Lower lobe of right lung (tissue), 2 donors: ENCODE data around the gene DCLK1. TPM values are rescaled to one million over a fixed set of nuclear protein-coding genes. Genes with fewer than 3 reads are reported as not detected.

Source experiments
- ATAC-seq, 2 donors: fragments of 200-7000 bp; cut with Tn5 transposase; one replicate each; pipeline ENCODE4 v1.9.1; 2020 to 2022; ENCODE audit warnings: mild to moderate bottlenecking in 2 of 2, moderate library complexity in 2 of 2
- DNase-seq: peaks from one replicate; pipeline ENCODE4 v3.0.0-alpha.2; 2020
- H3K27ac ChIP-seq: fragments of 200-600 bp; one replicate; pipeline ENCODE4 v1.8.0; 2022
- H3K27me3 ChIP-seq: fragments of 200-600 bp; one replicate; pipeline ENCODE4 v1.8.0; 2022; ENCODE audit warnings: low read depth
- H3K36me3 ChIP-seq: fragments of 200-600 bp; one replicate; pipeline ENCODE4 v1.8.0; 2022; ENCODE audit warnings: mild to moderate bottlenecking
- H3K4me1 ChIP-seq: fragments of 200-600 bp; one replicate; pipeline ENCODE4 v1.8.0; 2022
- H3K4me3 ChIP-seq: fragments of 200-600 bp; one replicate; pipeline ENCODE4 v1.8.0; 2022; ENCODE audit warnings: mild to moderate bottlenecking
- H3K9me3 ChIP-seq: fragments of 200-600 bp; one replicate; pipeline ENCODE4 v1.8.0; 2022
- intact Hi-C: fragments of 100-400 bp; cut with DNase I; formaldehyde crosslinking; loops from one replicate; pipeline ENCODE4 v1.11.0; 2022
- total RNA-seq: library from RNA; stranded (reverse); fragmentation: NEBNext Ultra II Directional; extraction: Animal tissue kit (Norgen Biotek cat#: 25700); gene quantifications from one replicate; pipeline ENCODE4 v1.2.1, GENCODE V29; 2021
- TF ChIP-seq, protein P1 (sequence below): fragments of 200-600 bp; IDR thresholded peaks from one replicate; pipeline ENCODE4 v1.8.0; 2022; ENCODE audit warnings: antibody characterized with exemption, mild to moderate bottlenecking
- donor health status: DM: no; HTN: yes; CAD: no; lungs with severe emphysema.

DCLK1 gene
- total RNA-seq, 1 donor from 2014 or later = 10.4 TPM

GRCh38 chr13:35996360-35996759 lies 134.8 kb downstream of the DCLK1 start:
- TF ChIP-seq, protein P1, sequence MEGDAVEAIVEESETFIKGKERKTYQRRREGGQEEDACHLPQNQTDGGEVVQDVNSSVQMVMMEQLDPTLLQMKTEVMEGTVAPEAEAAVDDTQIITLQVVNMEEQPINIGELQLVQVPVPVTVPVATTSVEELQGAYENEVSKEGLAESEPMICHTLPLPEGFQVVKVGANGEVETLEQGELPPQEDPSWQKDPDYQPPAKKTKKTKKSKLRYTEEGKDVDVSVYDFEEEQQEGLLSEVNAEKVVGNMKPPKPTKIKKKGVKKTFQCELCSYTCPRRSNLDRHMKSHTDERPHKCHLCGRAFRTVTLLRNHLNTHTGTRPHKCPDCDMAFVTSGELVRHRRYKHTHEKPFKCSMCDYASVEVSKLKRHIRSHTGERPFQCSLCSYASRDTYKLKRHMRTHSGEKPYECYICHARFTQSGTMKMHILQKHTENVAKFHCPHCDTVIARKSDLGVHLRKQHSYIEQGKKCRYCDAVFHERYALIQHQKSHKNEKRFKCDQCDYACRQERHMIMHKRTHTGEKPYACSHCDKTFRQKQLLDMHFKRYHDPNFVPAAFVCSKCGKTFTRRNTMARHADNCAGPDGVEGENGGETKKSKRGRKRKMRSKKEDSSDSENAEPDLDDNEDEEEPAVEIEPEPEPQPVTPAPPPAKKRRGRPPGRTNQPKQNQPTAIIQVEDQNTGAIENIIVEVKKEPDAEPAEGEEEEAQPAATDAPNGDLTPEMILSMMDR = no peak
- Histone ChIP-seq H3K9me3 (no peaks in the 10 kb centered on the region), H3K4me3 (no peak overlapping the region), H3K27ac (no peak overlapping the region), H3K27me3 (no peaks in the 10 kb centered on the region), H3K4me1 (no peaks in the 10 kb centered on the region), H3K36me3 (no peaks in the 10 kb centered on the region)
- intact Hi-C loops = no loop called here
- DNase-seq (no peak), ATAC-seq (no peak)

DNA sequence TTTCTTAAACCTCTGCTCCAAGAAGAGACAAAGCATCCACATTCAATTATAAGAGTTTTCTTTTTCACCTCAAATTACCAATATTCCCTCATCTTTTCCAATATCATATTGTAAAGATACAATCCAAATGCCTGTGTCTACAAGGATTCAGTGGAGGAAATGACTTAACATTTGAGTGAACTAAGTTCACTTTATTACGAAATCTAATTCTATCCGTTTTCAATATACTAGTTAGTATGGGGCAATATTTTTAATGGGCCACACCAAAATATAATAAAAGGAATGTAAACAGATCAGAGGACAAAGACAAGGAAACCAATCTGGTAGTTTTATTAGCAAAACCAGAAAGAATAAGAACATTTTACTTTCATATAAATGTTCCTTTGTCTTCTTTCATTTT lies 136.0 kb downstream of the DCLK1 start:
- intact Hi-C loops = no loop called here
- DNase-seq = no peak
- H3K27ac ChIP-seq = no peak overlapping the region
- no peak for ATAC-seq
- no peaks in the 10 kb centered on the region for H3K9me3 ChIP-seq
- no peaks in the 10 kb centered on the region for H3K4me1 ChIP-seq
- H3K4me3 ChIP-seq = no peak overlapping the region
- no peaks in the 10 kb centered on the region for H3K27me3 ChIP-seq
- TF ChIP-seq, protein P1 = no peak
- no peaks in the 10 kb centered on the region for H3K36me3 ChIP-seq

DNA sequence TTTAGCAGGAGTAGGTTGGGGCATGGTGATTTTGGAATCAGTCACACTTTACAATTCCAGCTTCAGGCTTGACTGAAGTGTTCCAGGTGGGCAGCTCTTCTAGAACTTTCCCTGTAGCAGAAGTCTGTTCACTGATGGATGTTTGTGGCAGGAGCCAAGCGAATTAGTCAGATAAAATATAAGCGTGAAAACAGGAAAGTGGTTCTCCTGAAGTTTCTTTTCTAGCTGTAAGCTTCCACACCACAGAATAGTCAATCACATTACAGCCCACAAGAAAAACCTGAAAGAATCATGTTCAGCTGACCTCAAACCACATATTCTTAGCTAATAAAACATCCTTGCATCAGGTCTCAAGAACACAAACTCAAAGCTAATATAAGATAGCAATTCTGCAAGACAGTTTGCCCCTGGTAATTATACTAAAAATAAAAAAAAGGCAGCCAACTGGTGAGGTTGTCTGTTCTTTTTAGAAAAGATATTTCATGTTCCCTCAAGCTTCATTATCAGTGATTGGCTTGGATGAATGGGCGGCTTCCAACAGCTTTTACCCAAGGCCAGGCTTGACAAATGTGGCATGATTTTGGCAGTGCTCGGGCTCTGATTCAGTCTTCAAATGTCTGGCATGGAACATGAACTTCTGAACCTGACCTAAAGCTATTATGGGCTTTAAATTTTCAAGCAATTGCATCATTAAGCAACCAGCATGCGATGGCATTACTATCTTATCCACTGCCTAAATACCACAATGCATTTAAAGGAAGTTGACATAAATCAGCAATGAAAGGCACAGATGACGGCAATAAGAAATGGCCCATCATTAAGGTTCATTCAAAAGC lies 136.8 kb downstream of the DCLK1 start:
- TF ChIP-seq, protein P1 = no peak
- DNase-seq (no peak), ATAC-seq (no peak)
- H3K36me3 ChIP-seq = no peaks in the 10 kb centered on the region
- H3K4me3 ChIP-seq = no peak overlapping the region
- H3K4me1 ChIP-seq = no peaks in the 10 kb centered on the region
- intact Hi-C loops = no loop called here
- H3K9me3 ChIP-seq = no peaks in the 10 kb centered on the region
- no peak overlapping the region for H3K27ac ChIP-seq
- no peaks in the 10 kb centered on the region for H3K27me3 ChIP-seq

DNA sequence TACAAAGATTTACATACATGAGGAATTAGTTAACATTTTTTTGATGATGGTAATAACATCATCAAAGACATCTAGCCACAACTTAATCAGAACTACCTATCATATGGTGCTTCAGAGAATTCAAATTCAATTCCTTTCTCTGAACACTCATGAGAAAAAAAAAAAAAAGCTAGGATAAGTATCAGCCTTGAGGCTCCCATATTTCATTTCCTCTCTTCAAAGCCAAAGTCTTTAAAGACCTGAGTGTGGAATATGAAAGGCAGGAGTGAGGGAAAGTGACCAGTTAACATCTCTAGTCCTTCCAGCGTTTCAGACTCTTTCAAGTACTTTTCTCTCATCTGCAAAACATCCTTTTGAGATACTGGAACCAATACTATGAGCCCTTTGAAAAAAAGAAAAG lies 137.5 kb downstream of the DCLK1 start:
- TF ChIP-seq, protein P1 = no peak
- DNase-seq (no peak), ATAC-seq (no peak)
- H3K9me3 ChIP-seq = no peaks in the 10 kb centered on the region
- H3K4me1 ChIP-seq = no peaks in the 10 kb centered on the region
- H3K27ac ChIP-seq = no peak overlapping the region
- no peaks in the 10 kb centered on the region for H3K36me3 ChIP-seq
- no peaks in the 10 kb centered on the region for H3K27me3 ChIP-seq
- intact Hi-C loops = no loop called here
- H3K4me3 ChIP-seq = no peak overlapping the region

DNA sequence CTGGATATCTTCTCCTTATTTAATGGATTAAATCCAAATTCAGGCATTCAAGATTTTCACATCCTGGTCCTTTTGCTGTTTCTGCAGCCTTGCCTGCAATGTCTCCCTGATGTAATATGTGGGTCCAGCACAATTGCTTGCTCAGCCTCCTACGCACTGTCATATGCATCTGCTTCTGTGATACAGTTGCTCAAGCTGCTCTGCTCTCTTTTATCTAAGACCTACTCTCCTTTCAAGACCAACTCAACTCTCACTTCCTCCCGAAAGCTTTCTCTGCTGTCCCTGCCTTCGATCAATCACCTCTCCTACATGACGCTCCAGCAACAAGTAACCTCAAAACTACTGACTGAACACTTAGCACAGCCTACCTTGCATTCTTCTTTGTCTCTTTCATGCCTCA lies 138.2 kb downstream of the DCLK1 start:
- intact Hi-C loops = no loop called here
- Histone ChIP-seq H3K27ac (no peak overlapping the region), H3K36me3 (no peaks in the 10 kb centered on the region), H3K4me3 (no peak overlapping the region), H3K9me3 (no peaks in the 10 kb centered on the region), H3K4me1 (no peaks in the 10 kb centered on the region), H3K27me3 (no peaks in the 10 kb centered on the region)
- TF ChIP-seq, protein P1 = no peak
- ATAC-seq (no peak), DNase-seq (no peak)
